IMR-90 (cell line): ENCODE results near the gene KIF18B.

Experiments used
- BHLHE40 ChIP-seq: fragments of 150-350 bp; IDR thresholded peaks from 2 replicates; pipeline ENCODE4 v1.6.1; 2016; ENCODE audit warnings: mild to moderate bottlenecking, low read depth, low read length
- MAFK ChIP-seq: IDR thresholded peaks from 2 replicates; pipeline ENCODE4 v1.6.1; 2012; ENCODE audit warnings: low read depth, low read length, improper control_type of control experiment
- POLR2A ChIP-seq: IDR thresholded peaks from 2 replicates; pipeline ENCODE4 v1.6.1; 2012; ENCODE audit warnings: mild to moderate bottlenecking, low read depth, low read length
- RAD21 ChIP-seq: IDR thresholded peaks from 2 replicates; pipeline ENCODE4 v1.6.1; 2012; ENCODE audit warnings: low read length, improper control_type of control experiment
- RFX5 ChIP-seq: IDR thresholded peaks from 2 replicates; pipeline ENCODE4 v1.8.0; 2012; ENCODE audit warnings: low read depth, mild to moderate bottlenecking, low read length, moderate library complexity
- TF ChIP-seq, protein P1 (sequence below): conservative IDR thresholded peaks from 2 replicates; pipeline ENCODE4 v1.5.1; 2012; ENCODE audit warnings: mild to moderate bottlenecking, low read depth, low read length, improper control_type of control experiment

DNA sequence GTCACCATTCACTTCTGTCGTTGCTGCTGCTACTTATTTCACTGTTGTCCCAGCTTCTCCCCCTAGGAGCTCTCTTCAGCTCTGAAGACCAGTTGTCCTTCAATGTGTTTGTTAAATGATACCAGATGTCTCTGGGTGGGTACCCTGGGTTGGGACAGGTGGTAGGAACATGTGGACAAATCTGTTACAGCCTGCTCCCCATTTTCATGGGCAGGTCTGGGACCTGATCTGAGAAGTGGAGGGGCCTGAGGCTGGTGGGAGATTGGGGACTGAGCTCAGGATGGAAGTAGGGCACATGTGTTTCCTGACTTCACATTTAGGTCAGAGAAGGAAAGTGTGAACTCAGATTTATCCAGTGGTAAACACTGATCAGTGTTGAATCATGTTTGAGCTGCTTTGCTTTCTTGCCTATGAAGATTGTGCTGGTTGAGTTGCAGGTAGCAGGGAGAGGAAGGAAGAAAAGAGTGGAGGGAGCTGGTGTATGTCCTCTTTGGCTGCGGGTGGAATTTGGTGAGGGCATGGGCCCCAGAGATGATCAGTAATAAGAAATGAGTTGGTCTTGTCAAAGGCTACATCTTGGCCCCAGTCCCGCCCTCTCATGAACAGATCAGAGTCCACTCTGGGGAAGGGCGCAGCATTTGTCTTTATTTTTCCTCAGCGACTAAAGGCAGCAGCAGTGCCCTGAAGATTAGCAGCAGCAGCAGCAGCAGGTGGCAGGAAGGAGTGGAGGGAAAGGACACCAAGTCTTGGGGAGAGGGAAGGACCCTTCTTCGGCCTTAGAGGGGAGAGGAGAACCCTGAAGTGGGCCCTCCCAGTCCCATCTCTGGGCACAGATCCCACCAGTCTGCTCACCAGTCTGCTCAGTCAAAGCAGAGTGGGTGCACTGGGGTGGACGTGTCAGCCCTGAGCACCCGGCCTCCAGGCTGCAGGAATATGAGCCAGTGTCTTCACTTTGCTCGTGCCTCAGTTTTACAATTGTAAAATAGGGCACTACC is 42.3 kb downstream of the KIF18B start:
- TF ChIP-seq, protein P1, sequence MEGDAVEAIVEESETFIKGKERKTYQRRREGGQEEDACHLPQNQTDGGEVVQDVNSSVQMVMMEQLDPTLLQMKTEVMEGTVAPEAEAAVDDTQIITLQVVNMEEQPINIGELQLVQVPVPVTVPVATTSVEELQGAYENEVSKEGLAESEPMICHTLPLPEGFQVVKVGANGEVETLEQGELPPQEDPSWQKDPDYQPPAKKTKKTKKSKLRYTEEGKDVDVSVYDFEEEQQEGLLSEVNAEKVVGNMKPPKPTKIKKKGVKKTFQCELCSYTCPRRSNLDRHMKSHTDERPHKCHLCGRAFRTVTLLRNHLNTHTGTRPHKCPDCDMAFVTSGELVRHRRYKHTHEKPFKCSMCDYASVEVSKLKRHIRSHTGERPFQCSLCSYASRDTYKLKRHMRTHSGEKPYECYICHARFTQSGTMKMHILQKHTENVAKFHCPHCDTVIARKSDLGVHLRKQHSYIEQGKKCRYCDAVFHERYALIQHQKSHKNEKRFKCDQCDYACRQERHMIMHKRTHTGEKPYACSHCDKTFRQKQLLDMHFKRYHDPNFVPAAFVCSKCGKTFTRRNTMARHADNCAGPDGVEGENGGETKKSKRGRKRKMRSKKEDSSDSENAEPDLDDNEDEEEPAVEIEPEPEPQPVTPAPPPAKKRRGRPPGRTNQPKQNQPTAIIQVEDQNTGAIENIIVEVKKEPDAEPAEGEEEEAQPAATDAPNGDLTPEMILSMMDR: no peak
- TF ChIP-seq POLR2A: no peak
- no peak for TF ChIP-seq BHLHE40
- no peak for TF ChIP-seq RAD21
- TF ChIP-seq MAFK: no peak
- TF ChIP-seq RFX5: no peak
